ENCODE data around the gene AFAP1L2. TPM values are rescaled to one million over a fixed set of nuclear protein-coding genes. Genes with fewer than 3 reads are reported as not detected.

AFAP1L2 gene
- total RNA-seq, 4 donors from 2014 or later: 3.7 to 18.8 (median 4.5) TPM

DNA sequence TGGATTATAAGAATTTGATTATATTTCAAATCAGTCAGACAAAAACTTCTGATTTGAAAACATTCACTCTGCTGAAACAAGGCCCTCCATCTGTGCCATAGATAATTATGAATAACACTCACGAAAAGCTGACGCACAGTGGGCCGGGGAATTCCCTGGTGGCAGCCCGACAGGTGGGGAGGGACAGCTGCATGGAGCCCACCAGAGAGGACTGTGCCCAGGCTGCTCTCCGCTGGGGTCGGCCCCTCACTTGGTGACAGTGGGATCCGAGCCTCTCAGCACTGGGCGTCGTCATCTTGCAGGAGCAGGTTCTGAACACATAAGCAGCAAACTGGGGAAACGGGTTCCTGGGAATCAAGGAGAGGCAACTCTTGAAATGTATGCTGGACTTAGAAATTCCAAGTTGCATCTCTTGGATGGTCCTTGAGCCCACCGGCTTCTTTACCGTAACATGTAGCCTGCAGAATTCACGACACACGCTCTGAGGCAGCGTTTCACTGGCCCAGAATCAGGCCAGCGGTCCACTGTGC is 41.4 kb downstream of the AFAP1L2 start:
- ATAC-seq (ENCODE audit: low FRiP score) (no peak), DNase-seq (ENCODE audit: low spot score) (no peak)
- TF ChIP-seq, protein P1, sequence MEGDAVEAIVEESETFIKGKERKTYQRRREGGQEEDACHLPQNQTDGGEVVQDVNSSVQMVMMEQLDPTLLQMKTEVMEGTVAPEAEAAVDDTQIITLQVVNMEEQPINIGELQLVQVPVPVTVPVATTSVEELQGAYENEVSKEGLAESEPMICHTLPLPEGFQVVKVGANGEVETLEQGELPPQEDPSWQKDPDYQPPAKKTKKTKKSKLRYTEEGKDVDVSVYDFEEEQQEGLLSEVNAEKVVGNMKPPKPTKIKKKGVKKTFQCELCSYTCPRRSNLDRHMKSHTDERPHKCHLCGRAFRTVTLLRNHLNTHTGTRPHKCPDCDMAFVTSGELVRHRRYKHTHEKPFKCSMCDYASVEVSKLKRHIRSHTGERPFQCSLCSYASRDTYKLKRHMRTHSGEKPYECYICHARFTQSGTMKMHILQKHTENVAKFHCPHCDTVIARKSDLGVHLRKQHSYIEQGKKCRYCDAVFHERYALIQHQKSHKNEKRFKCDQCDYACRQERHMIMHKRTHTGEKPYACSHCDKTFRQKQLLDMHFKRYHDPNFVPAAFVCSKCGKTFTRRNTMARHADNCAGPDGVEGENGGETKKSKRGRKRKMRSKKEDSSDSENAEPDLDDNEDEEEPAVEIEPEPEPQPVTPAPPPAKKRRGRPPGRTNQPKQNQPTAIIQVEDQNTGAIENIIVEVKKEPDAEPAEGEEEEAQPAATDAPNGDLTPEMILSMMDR (IDR thresholded peaks at IDR 0.05): no peak

DNA sequence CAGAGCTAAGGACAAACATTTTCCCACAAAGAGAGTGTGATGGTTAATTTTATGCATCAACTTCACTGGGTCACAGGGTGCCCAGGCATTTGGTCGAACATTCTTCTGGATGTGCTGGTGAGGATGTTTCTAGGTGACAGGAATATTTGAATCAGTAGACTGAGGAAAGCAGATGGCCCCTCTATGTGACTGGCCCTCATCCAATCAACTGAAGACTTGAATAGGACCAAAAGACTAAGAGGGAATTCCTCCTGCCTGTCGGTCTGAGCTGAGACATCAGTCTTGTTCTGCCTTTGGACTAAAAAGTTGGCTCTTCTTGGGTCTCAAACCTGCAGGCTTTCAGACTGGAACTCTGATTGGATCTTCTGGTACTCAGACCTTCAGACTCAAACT is 44.4 kb downstream of the AFAP1L2 start:
- DNase-seq (ENCODE audit: low spot score) (no peak), ATAC-seq (ENCODE audit: low FRiP score) (no peak)
- TF ChIP-seq, protein P1 (IDR thresholded peaks at IDR 0.05): no peak

DNA sequence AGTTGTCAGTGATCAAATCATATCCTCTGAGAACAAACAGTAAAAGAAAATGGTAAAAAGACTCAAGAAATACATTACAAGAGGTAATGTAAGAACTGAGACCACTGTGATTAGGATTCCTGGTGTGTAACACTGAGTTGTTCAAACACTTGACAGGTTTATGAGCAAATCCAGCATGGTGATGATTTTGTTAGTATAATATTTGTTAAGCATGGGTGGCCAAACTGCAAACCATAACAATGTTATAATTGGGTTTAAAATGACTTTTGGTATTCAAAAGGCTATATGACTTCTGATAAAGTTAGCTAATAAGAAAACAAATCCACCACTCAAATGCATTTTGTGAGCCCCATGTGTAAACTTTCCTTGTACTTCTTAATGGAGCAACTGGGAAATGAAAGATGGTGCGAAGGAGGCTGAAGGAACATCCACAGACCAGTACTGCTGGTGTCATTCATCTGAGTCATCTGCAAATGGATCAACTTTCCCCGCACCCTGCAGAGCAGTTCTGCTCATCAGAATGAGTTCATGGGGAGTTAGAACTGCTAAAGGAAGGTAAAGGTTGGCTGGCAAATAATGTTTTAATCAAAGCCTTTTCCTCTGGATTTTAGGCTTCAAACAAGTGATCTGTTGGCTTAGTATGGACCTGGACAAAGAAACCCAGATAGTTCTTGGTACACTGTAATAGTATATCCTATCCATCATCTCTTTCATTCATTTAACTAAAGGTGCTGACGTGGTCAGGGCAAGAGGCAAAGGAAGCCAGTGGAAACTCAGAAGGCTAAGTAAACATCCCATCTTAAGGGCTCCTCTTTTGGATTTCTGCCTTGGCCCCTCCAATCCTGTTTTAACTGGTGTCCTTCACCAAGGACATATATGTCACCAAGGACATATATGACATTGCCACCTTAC is 45.0 kb downstream of the AFAP1L2 start:
- TF ChIP-seq, protein P1 (IDR thresholded peaks at IDR 0.05): no peak
- DNase-seq (ENCODE audit: low spot score) (no peak), ATAC-seq (ENCODE audit: low FRiP score) (no peak)

DNA sequence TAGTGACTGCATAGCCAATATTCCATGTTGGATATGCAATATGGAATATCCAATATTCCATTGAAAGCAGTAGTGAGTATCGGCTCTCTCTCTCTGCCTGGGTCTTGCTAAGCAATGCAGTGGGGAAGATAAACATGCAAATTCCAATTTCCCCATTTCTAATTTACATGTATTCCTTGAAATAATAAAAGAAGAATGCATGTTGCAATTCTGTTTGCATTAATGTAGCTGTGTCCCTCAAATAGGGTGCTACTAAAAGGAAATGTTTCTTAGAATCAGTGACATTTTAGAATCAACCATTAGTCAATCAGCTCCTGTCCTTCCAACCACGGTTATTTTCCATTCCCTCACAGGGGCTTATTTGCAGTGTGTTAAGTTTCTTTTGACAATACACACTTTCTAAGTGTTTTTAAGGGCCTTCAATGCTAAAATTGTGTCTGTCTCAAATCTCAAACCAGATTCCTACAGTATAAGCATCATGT is 46.7 kb downstream of the AFAP1L2 start:
- DNase-seq (ENCODE audit: low spot score) (no peak), ATAC-seq (ENCODE audit: low FRiP score) (no peak)
- TF ChIP-seq, protein P1 (IDR thresholded peaks at IDR 0.05): no peak

DNA sequence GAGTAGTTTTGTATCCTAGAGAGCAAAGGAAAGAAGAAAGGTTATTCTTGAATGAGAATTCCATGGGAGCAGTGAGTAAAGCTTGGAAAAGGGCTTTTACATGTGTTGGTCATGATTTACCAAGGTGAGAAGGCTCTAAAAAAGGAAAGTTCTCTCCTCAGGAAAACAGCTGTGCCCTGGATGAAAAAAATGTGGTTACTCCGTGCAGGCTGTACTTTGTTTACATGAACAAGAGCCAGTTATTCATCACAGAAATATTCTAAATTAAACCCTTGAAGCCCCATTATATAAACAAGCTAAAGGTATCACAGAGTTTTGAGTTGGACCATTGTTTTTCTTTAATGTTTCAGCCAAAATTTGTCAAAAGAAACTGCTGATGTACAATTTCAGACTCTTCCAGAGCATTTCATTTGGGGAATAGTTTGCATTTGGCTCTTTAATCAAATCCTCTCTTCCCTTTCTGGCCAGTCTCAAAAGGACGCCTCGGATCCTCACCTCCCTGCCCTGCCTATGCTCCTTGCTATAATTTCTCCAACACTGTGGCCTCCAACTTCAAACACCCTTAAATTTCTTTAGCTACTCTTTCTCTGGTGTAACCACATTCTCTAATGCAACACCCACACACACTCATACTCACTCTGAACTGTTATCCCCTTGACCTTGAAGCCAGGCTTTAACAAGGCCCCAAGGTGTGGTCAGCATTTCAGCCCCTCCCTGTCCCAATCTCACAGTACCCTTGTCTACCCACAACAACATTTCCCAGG is 47.4 kb downstream of the AFAP1L2 start:
- no peak for DNase-seq (ENCODE audit: low spot score)
- TF ChIP-seq, protein P1 (IDR thresholded peaks at IDR 0.05): no peak
- no peak for ATAC-seq (ENCODE audit: low FRiP score)

DNA sequence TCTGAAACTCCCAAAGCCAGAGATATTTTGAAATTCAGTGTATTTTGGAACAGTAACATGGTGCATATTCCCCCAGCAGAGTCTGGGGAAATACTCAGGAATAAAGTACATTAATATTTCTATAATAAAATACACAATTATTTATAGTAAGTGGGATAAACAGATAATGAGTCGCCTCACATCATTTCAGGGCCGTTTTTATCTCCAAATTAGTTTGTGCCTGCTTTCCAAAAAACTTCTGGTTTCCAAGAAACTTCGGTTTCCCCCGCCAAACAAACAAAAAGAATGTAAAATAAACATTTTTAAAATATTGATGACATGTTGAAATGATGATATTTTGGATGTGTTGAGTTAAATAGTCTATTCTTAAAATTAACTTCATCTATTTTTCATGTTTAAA is 48.2 kb downstream of the AFAP1L2 start:
- TF ChIP-seq, protein P1 (IDR thresholded peaks at IDR 0.05): no peak
- ATAC-seq (ENCODE audit: low FRiP score) (no peak), DNase-seq (ENCODE audit: low spot score) (no peak)
